Measurements from ENCODE around the gene BCAS4.

GRCh38 chr20:50815162-50815989, 20.5 kb downstream of the BCAS4 start:
- no peak for TF ChIP-seq CTCF (IDR thresholded peaks at IDR 0.05)
- TF ChIP-seq POLR2A (IDR thresholded peaks at IDR 0.05): no peak

Measured in esophagus squamous epithelium (tissue), 4 donors.